ENCODE data around the gene ITIH4.

ITIH4 gene

DNA sequence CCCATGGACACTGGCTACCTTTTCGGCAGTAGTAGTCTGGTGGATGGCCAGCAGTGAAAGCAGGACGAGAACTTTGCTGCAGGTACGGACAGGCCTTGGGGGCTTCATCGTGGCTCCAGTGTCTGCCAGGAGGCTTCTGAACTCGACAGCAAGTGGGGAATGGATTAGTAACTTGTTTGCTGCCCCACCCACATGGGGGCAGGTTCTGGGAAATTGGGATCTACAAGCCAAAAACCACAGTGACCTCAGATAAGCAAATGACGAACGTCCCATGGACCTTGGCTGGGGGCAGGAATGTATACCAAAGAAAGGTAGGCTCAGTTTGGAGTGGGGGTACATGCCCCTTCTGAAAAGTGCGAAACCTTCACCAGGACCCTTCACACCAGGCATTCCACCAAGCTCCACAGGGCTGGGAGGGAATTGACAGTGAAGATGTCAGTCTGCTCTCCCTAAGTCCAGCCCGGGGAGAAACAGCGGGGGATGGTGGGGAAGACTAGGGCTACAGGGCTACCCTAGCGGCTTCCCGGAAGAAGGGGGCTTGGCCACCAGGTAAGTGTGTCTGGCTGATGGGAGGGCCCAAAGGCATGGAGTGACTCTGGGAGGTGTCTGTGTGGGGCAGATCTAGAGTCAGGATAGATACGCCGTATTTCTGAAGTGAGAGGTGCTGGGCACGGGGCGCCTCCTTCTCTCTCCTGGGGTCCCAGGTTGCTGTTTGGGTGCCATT is at the start of gene ITIH4:
TSS of gene ITIH4 (minus strand) at position 138 of the 724 bp plus-strand sequence. CDS start at position 108, 30 bp downstream.
- no peak for DNase-seq (ENCODE audit: low read depth)

DNA sequence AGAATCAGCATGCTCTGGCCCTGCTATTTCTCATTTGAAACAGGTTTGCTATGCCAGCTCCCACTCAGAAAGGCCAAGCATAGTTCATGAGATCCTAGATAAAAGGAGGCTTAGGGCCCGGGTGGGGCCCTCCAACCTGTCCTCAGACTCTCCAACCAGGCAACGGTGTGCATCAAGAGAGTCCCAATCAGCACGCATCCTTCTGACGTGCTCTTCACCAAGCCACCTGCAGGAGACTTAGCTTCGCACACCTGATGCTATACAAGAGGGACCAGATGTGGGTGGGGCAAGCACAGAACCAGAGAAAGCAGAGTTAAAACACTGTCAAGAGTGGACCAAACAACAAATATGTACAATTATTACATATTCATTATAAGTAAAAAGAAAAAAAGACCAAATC is 49.6 kb upstream of the ITIH4 start:
- no peak for DNase-seq (ENCODE audit: low read depth)

DNA sequence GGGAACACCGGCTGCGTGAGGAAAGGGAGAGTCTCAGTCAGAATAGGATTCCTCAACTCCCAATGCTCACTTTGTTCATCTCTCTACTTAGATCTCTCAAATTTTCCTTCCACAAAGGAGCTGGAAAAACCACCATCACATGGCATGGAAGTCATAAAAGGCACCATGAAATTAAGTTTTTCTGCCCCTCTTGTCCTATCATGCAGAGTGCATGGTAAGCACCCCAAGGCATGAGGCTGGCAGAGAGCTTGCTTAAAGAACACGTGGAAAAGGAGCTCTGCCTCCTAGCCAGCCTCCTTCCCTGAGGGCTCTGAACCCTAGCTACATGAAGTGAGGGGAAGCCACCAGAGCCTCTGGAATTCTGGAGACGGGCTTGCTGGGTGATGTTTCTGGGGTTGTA is 49.1 kb upstream of the ITIH4 start:
- no peak for DNase-seq (ENCODE audit: low read depth)

DNA sequence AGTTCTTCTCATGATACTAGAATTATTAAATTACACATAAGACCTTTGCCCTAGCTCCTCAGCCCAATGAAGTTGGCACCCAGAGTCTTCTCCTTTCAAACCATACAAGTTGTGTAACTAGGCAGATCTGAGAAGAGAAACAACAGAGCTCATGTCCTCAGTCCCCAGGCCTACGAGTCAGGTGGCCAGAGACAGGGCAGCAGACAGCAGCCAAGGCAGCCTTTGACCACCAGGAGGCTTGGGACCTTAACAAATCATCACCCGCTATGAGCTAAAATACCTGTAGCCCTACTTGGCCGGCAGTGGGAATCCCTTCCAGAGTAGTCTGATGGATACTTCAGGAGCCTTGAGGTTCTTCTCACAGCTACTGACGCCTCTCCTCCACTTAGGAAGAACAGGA is 48.6 kb upstream of the ITIH4 start:
- no peak for DNase-seq (ENCODE audit: low read depth)

GRCh38 chr3:52877085-52877484 is 46.6 kb upstream of the ITIH4 start:
- DNase-seq (ENCODE audit: low read depth): no peak

DNA sequence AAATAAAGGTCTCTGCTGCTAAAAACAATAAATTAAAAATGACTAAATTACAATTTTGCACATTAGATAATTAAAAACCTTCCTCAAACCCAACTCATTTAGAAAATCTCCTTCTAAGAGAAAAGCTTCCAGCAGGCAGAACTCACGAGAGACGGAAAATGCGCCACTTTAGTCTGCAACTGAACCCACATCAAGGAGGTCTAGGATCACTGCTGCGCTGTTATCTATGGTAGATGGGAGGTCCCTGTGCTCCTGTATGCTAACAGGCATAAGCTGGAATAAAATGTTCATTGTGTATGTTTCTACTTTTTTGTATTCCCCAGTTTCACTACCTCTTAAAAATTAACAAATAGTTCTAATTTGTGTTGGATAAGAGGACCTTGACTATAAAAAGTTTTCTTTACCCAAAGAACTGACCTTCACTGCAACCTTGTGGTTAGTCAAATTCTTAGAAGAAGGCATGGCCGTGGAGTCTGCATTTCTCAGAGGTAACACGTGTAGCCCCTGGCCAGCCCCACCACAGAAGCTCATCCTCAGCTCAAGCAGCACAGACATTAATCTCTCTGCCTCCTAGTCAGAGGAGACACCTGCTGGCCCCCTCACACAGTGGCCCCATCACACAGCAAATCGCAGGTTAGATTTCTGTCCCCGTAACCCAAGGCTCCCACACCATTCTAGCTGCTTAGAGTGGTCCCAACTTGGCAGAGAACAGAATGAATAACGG is 44.6 kb upstream of the ITIH4 start:
- DNase-seq (ENCODE audit: low read depth): no peak

DNA sequence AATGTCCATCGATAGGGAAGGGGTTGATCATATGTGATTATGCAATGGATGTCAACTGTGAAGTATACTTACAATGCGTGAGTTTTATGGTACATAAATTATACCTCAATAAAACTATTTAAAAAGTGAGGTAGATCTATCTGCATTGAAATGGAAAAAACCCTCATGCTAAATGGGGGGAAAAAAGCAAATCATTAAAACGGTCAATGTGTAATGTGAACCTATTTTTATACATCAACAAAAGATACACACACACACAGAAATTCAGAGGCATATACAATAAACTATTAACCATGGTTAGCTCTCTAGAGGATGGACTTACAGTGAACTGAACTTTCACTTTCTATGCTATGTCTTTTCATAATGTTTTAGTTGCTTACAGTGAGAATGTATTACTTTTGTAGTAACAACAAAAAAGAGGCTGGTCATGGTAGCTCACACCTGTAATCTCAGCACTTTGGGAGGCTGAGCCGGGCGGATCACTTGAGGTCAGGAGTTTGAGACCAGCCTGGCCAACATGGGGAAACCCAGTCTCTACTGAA is 43.8 kb upstream of the ITIH4 start:
- no peak for DNase-seq (ENCODE audit: low read depth)

DNA sequence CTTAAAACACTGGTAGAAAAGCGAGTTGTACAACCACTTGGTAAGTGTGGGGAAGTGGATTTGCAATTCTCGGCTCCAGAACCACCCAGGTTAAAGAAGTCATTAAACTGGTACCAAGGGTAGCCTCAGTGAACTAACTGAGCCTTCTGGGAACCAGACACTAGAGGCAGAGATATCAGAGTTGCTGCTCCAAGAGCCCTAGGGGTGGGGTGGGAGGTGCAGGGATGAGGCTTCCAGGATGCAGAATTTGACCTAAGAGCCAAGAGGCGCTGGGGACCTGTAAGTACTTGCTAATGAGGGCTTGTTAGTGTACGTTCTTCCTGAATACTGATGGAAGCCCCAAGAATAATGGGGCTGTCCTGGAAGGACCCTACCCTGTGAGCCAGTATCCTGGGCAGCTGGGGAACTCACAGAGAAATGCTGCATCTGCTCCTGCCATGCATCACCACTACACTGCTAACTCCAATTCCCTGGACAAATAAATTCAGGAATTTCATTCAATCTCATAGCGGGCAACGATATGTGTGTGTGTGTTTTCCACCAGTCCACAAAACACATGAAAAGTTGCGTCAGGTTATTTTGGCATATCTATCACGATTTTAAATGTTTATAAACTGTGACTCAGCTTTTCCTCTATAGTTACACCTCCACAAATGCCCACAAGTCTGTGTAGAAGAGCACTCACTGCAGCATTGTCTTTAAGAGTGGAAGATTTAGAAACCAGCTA is 43.1 kb upstream of the ITIH4 start:
- no peak for DNase-seq (ENCODE audit: low read depth)

GRCh38 chr3:52872245-52872644 is 41.8 kb upstream of the ITIH4 start:
- DNase-seq (ENCODE audit: low read depth): no peak

DNA sequence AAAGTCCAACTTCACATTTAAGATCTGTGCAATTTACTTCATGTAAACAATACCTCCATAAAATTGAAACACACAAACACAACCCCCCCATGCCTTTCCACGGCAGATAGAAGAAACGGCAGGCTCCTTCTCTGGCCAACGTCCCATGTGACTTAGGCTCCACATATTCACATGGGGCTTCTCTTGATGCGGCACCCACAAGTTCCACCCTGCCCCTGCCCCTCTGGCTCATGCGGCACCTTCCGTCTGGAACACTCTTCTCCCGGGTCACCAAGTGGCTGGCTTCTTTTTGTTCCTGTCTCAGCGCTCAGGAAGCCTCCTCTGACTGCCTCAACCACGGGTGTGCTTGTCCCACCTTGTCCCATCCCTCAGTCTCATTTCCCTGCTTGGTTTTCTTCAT is 41.3 kb upstream of the ITIH4 start:
- no peak for DNase-seq (ENCODE audit: low read depth)

DNA sequence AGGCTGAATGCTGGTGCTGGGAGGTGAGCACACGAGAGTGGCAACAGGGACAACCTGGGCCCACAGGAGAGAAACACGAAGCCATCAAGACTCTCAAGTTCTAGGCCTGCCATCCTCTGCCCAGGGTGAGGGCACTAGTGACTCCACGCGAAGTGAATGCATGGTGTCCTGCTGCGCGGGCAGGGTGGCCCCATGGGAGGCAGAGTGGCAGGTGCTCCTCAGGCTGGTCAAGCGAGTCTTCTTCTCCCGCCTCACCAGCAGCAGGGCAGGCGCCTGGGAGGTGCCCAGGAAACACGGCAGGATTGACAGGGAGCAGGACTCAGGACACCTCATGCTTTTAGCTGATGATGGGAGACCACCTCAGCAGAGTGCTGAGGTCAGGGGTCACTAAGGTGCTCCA is 40.0 kb upstream of the ITIH4 start:
- no peak for DNase-seq (ENCODE audit: low read depth)

DNA sequence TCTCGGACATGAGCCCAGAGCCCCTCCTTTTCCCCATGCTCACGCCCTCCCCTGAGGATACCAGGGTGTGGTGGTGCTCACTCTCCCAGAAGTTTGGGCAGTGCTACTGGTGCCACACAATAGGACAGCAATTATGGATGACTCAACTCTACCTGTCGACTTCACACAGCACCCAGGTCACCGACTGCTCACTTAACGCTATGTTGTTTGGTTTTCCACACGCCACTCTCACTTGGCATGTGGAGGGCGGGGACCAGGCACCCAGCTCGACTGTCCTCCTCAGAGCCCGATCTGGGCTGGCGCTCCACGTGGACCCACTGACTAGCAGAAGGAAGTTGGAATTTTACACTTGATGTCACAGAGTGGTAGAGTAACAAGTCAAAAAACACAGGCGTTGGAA is 36.0 kb upstream of the ITIH4 start:
- no peak for DNase-seq (ENCODE audit: low read depth)

DNA sequence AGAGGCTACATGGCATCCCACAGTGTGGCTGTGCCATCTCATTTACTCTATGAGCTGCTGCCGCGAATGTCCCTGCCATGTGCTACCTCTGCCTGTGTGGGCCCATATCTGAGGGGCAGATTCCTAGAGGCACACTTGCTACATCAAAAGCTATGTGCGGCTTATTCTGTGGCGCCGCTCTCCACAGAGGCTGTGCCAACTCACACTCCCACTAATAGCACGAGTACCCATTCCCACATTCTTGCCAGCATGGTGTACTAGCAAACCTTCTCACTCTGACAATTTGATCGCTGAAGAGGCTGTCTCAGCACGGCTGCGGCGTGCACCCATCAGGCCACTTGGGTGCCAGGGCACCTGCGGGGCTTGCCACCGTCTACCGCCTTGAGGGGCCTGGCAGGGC is 35.5 kb upstream of the ITIH4 start:
- DNase-seq (ENCODE audit: low read depth): no peak

GRCh38 chr3:52860424-52860768 is 29.9 kb upstream of the ITIH4 start:
- DNase-seq (ENCODE audit: low read depth): no peak

DNA sequence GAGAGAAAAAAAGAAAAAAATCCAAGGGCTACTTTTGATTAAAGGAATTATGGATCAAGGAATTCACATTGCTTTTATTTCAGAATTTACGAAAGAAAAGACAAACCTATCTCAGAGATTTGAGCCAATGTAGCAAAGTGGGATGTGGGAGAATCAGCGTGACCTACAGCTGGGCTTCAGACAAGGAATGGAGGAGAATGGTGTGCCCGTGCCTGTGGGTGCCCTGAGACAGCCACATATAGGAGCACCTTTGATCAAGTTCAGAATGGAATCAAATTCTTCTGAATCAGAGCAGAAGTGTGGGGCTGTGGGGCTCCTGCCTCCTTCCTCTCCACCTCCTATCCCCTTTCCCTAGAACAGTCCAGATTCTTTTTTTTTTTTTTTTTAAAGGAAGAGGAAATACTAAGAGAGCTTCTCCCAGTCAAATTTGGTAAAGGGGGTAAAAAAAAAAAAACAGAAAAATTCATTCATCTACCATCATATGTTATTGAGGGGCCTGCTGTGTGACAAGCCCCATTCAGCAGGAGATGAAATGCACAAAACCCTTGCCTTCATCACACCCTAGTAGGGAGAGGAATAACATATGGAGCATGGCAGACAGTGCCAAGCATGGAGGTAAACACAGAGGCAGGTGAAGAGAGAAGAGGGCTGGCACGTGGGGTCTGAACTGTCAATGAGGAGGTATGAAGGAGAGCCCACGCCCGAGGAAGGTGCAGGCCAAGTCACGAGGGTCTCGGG is 29.4 kb upstream of the ITIH4 start:
- DNase-seq (ENCODE audit: low read depth): no peak

DNA sequence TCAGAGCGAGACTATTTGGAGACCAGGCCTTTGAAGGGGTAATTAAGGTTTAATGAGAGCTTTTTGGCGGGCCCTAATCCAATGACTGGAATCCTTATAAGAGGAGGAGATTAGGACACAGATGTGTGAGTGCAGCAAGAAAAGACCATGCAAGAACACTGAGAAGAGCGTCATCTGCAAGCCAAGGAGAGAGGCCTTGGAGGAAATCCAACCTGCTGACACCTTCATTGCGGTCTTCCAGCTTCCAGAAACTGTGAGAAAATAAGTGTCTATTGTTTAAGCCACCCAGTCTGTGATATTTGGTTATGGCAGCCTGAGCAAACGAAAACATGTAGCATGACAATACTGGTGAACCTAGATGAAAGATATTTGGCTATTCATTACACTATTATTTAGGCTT is 27.4 kb upstream of the ITIH4 start:
- no peak for DNase-seq (ENCODE audit: low read depth)

DNA sequence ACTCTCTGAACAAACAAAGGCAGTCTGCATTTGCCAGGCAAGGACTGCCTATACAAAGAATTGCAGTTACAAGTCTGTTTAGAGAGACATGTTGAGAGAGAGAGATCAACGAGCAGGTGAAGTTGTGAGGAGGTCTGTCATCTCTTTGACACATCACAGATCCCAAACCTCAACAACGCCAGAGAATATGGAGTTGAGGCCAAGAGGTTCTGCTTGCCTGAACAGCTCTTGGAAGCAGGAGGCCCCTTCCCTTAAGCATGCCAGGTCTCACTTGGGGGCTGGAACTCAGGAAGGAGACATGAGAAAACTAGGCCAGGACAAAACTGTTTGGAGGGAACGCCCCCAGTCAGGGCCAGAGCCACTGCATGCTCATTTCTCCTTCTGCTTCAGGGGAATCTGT is 26.7 kb upstream of the ITIH4 start:
- no peak for DNase-seq (ENCODE audit: low read depth)

DNA sequence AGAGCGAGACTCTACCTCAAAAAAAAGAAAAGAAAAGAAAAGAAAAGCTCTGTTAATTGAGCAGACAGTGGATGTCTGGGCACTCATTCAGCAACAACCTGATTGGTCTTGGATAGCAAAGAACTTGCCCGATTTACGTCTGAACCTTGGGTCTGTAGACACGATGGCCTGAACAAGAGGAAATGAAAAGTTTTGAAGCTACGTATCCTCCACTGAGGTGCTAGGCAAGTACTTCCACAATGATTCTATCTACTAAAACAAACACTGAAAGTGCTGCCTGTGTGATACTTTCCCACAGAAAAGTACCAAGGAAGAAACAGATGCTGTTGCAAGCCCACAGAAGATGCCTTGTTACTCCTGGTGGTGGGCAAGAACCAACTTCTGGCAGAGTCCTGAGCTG is 26.2 kb upstream of the ITIH4 start:
- no peak for DNase-seq (ENCODE audit: low read depth)

DNA sequence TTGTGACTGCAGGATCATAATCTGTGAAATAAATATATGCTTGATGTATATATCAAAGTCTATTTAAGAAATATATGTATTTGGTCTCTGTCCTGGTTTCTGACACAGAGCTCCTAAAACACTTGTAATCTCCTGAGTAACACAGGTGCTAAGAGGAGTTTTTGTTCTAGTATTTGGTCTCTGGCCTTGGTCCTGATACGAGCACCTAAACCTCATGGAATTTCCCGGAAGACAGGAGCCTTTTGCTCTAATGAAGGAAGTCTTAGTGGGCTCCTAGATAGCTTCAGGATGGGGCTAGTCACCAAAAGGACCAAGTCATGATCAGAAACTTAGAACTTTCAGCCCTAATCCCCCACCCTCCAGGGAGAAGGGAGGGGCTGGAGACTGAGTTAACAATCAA is 23.5 kb upstream of the ITIH4 start:
- DNase-seq (ENCODE audit: low read depth): no peak

DNA sequence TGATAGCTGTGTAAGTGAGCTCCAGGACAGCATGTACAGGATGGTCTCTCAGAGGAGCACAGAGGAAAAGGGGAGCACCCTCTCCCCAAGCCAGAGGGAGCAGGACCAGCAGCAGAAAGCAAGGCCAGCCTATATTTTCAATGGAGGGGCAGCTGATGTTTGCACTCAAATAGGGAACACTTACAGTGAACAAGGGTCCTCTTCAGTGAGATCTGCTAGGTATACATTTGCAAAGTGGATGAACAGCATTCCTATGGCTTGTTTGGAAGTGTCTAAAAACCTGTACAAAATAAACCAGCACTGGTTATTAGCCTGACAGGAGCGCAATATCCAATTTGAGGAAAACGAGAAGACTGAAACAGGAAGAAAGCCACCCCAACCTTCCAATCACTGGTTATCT is 21.9 kb upstream of the ITIH4 start:
- DNase-seq (ENCODE audit: low read depth): no peak

DNA sequence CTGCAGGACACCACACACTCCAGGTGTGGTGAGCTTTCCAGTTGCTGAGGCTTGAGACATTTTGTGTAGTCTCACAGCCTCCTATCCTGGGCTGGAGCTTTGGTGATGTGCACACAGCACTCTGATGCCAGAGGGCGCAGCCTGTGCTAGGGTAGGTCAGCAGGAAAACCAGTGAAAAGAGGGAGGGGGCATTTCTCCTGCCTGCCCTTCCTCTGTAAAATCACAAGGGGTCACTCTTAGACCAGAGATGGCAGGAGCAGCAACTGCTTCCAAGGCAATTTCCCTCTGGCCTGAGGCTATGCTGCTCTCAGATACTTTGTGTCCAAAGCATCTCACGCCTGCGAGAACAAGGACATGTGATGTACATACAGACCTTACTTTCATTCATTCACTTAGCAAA is 20.9 kb upstream of the ITIH4 start:
- no peak for DNase-seq (ENCODE audit: low read depth)

DNA sequence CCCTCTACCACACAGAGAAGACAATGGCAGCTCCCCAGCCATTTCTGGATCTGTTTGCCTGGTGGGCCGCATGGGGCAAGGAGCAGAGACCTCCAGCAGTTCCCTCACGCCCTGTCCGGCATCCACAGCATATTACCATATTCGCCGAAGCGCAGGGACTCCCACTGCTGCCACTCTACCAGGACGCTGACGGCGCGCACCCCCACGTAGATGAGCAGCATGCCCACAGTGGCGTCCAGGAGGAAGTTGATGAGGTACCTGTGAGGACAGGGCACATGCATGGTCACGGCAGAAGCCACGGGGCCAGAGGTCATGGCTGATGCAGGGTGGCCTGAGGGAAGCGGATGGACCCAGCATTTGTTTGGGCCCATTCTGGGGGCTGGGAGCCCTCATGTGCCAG is 19.2 kb upstream of the ITIH4 start:
- no peak for DNase-seq (ENCODE audit: low read depth)

Measured in stimulated activated CD8-positive, alpha-beta memory T cell treated with anti-CD3 and anti-CD28 coated beads, Interleukin-12 subunit alpha, Interleukin-12 subunit beta, amount 100 ng/mL, for 1 hour (primary cell).